COLO829 (cell line): Measurements from ENCODE around the gene MAP2.

Experiments used
- DNase-seq: peaks from one replicate; pipeline ENCODE4 v3.0.0; 2012; ENCODE audit warnings: low spot score

The MAP2 gene

GRCh38 chr2:209425471-209426071 is 1.7 kb downstream of the MAP2 start:
- DNase-seq: peak; percentile 62

- no peak for DNase-seq
Measured at GRCh38 chr2:209426432-209426831, 2.6 kb downstream of the MAP2 start.

GRCh38 chr2:209431701-209432100 is 7.9 kb downstream of the MAP2 start:
- no peak for DNase-seq

- peak; percentile 86 for DNase-seq
Measured at GRCh38 chr2:209441541-209441940, 17.7 kb downstream of the MAP2 start.

GRCh38 chr2:209442939-209443338 is 19.1 kb downstream of the MAP2 start:
- DNase-seq: no peak

- DNase-seq: no peak
Measured at GRCh38 chr2:209445485-209445884, 21.6 kb downstream of the MAP2 start.

GRCh38 chr2:209451209-209451834 is 27.5 kb downstream of the MAP2 start:
- DNase-seq: no peak

GRCh38 chr2:209456489-209456888 is 32.6 kb downstream of the MAP2 start:
- DNase-seq: no peak

GRCh38 chr2:209458008-209458979 is 34.4 kb downstream of the MAP2 start:
- DNase-seq: no peak

GRCh38 chr2:209459359-209459758 is 35.5 kb downstream of the MAP2 start:
- DNase-seq: no peak

- DNase-seq: no peak
Measured at GRCh38 chr2:209460151-209460761, 36.4 kb downstream of the MAP2 start.

- no peak for DNase-seq
Measured at GRCh38 chr2:209463226-209463625, 39.4 kb downstream of the MAP2 start.

GRCh38 chr2:209463835-209464234 is 40.0 kb downstream of the MAP2 start:
- no peak for DNase-seq

GRCh38 chr2:209468846-209469245 is 45.0 kb downstream of the MAP2 start:
- no peak for DNase-seq

- DNase-seq: no peak
Measured at GRCh38 chr2:209469481-209469880, 45.6 kb downstream of the MAP2 start.

- DNase-seq: no peak
Measured at GRCh38 chr2:209470466-209470865, 46.6 kb downstream of the MAP2 start.

- no peak for DNase-seq
Measured at GRCh38 chr2:209471037-209471436, 47.2 kb downstream of the MAP2 start.

- no peak for DNase-seq
Measured at GRCh38 chr2:209472112-209472832, 48.4 kb downstream of the MAP2 start.

- no peak for DNase-seq
Measured at GRCh38 chr2:209472871-209473270, 49.0 kb downstream of the MAP2 start.

- DNase-seq: no peak
Measured at GRCh38 chr2:209473930-209474419, 50.1 kb downstream of the MAP2 start.

GRCh38 chr2:209474960-209475359 is 51.1 kb downstream of the MAP2 start:
- DNase-seq: no peak
